Measurements from ENCODE around the gene RAP1GAP.

RAP1GAP gene

DNA sequence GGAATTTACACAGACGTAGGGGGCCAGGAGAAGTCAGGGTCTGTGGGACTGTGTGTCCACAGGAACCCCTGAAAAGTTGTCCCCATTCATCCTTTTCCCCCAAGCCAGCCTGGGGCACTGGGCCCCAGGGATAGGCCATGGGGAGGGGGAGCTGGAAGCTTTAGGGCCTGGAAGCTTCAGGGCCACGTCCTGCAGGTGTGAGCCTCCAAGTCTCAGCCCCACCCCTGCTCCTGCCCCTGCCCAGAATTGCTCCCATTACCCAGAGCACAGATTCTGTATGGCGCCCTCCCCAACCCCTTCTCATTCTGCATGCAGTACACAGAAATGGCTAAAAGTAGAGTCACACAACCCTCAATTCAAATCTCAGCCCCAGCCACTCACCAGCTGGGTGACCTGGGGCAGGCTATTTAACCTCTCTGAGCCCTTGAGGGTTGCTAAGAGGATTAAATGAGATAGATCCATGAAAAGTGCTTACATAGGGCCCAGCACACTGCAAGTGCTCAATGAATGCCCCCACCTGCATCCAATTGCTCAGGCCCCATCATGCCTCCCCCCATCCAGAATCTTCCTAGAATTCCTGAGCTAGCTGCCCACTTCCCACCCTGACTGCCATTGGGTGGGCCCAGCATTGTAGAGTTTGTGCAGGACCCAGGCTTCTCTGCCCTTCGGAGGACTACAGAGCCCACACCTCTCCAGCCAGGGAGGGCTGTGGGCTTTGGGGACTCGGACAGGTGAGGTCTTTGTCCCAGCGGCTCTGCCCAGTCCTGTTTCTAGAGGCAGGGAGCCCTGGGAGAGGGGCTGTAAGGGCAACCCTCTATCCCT, 6.5 kb downstream of the RAP1GAP start:
- no peak for DNase-seq (ENCODE audit: low spot score)

DNA sequence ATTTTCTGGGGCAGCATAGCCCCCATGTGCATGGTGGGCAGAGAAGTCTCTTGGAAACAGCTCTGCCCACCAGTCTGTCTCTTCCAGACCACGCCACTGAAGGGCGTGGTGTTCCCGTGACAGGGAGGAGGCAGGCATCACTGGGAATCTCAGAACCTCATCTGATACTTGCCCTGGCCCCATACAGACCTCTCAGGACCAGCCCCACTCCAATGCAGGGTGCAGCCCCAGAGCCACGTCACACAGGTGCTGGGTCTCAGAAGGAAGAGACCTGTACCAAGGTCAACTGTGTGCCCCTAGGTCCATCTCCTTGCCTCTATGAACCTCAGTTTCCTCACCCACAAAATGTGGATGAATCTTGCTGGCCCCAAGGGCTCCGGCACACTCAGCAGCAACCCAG, 7.3 kb downstream of the RAP1GAP start:
- no peak for DNase-seq (ENCODE audit: low spot score)

DNA sequence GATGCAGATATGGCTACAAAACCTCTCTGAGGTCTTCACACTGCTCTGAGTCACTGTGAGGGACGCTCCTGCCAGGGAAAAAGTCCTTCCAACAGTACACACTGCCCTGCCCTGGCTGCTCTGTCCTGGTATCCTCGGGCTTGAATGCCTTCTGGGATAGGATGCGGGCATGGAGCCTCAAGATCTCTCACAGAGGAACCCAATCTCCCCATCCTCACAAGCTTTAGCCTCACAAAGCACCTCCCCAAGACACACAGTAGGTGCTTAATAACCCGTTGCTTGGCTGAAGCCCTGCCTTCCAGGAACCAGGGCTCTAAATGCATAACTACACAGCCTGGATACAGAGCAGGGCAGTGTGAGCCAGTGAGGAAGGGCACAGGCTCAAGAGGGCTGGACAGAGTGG, 9.2 kb downstream of the RAP1GAP start:
- DNase-seq (ENCODE audit: low spot score), result no peak

DNA sequence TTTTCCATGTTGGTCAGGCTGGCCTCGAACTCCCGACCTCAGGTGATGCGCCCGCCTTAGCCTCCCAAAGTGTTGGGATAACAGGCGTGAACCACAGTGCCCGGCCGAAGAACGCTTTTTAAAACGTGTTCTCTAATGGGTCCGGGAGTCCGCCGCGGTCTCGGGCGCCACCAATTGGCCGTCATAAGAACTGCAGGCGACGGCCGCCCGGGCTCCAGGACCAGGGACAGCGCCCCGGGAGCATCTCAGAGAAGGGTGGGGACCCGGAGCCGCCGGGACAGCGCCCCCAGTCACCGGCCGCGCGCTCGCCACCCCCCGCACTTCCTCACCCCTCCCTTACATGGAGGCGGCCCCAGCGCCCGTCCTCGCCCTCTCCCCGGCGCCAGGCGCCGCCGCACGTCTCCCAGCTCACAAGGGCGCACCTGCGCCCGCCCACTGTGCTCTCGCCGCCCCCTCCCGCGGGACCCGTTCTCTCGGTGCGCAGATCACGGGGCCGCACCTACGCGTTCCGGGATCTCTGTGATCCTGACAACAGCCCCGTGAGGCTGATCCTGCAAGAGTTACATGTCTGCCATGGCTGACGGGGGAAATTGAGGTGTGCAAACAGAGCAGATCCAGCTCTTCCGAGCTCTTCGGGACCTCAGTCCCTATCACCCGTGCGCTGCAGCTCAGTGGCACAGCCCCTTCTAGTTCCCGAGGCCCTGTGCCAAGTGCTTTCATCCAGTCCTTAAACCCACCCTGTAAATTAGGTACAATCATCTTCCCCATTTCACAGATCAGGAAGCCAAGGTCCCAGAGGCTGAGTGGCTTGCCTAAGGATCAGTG, 9.8 kb downstream of the RAP1GAP start:
- DNase-seq (ENCODE audit: low spot score), result peak; percentile 95

DNA sequence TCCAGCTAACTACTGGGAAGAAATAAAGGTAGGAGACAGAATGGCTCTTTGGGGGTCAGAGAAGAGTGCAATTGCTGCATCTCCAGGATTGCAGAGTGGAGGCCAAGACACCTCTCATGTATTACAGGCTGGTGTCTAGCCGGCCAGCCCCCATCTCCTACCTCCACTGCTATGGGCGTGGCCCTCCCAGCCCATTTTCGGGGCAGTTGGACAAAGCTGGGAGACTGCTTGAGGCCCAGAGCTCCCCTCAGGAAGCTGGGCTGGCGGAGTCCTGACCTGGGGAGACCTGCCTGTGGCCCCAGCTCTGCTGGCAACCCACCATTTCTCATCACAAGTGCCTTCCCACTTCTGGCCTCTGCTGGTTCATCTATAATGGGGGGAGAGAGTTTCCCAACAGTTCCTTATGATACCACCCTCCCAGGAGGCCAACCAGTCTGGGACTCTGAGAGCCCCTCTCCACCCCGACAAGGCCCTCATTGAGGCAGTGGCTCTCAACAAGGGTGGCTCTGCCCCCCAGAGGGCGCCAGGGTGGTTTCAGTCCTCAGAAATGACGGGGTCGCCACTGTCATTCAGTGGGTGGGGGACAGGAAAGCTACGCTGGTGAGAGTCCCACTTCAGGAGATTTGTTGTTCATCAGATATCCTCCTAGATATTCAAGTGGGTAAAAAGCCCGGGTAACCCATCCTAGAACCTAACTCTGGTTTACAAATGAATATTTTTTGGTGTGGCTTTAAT, 11.5 kb downstream of the RAP1GAP start:
- no peak for DNase-seq (ENCODE audit: low spot score)

DNA sequence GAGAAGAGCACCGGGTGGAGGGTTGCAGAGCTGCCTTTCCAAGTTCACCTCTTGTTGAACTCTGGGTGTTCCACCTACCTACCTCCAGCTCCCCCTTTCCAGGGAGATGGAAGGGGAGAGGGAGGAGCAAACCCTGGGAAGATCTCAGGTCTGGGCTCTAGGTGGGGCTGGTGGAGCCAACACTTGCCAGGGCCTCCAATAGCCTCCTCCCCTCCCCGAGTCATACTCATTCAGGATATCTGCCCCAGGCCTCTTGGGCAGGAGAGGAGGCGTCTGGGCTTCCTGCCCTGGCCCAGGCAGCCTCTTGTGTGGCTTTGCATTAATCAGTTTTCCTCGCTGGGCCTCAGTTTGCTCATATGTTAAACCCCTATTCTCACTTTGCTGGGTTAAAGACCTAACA, 13.4 kb downstream of the RAP1GAP start:
- peak; percentile 11 for DNase-seq (ENCODE audit: low spot score)

DNA sequence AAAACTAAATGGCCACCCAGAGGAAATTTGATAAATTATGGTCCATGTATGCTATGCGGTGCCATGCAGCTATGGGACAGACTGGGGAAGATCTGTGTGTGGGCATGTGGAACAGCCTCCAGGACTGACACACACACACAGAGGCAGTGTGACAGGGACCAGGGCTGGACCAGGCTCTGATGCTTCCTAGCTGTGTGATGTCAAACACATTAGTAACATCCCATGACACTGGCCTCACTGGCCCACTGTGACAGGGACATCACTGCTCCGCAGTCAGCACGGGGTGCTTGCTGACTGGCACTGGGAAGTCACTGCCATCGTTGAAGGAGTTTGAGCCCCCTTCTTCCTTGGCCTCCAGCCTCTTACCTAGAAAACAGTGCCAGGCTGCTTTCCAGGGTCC, 13.9 kb downstream of the RAP1GAP start:
- DNase-seq (ENCODE audit: low spot score), result no peak

DNA sequence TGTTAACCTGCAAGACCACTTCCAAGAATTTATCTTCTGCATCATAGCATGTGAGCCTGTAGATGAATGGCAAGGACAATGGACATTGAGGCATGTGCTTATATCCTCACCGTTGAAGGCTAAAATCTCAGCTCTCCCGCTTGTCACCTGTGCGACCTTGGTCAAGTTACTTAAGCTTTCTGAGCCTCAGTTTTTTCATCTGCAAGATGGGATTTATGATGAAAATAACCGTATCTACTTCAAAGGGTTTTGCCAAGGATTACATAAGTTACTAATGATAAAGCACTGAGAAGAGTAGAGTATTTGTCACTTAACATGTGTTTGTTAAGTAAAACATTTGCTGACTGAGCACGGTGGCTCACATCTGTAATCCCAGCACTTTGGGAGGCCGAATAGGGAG, 14.9 kb downstream of the RAP1GAP start:
- no peak for DNase-seq (ENCODE audit: low spot score)

DNA sequence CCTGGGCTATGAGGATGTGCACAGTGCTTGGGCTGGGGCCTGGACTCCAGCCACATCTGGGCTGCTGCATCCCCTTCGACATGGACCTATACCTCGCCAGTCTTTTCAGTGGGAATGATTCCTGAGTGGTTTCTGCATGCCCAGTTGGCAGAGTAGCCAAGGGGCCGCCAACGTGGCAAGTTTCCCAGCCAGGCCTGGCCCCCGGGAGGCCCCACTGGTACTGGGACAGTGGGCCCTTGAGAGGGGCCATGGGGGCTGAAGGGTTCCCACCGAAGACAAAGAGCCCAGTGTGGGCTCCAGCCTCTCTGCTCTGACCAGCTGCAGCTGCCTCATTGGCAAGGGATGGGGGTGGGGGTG, 15.4 kb downstream of the RAP1GAP start:
- no peak for DNase-seq (ENCODE audit: low spot score)

DNA sequence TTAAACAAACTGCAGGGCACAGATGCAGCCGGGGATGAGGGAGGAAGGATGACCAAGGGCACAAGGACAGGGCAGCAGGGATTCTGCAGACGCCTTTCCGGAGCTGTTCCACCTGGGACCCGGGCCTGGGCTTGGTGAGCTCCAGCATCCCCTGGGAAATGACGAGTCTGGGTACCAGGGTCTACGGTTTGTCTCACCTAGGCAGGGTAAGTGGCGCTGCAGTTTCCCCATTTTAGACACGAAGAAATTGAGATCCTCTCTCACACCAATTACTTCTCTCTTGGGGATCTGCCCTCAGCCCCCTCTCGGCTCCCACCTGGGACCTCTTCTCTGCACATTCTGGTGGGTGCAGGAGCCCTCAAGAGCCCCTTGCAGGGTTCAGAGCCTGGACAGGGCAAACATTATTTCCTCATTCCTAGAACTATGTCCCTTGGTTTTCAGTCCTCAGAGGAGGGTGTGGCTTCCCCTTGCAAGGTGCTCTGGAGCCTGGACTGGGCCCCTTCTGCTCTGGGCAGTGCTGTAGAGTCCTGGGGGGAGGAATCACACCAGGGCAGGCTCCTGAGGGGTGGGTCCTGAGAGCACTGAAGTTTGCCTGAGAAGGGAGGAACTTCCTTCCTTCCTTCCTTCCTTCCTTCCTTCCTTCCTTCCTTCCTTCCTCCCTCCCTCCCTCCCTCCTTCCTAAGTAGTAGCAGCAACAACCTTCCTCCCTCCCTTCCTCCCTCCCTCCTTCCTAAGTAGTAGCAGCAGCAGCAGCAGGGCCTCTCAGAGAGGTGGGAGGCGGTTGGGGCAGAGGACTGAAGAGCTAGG, 16.0 kb downstream of the RAP1GAP start:
- no peak for DNase-seq (ENCODE audit: low spot score)

DNA sequence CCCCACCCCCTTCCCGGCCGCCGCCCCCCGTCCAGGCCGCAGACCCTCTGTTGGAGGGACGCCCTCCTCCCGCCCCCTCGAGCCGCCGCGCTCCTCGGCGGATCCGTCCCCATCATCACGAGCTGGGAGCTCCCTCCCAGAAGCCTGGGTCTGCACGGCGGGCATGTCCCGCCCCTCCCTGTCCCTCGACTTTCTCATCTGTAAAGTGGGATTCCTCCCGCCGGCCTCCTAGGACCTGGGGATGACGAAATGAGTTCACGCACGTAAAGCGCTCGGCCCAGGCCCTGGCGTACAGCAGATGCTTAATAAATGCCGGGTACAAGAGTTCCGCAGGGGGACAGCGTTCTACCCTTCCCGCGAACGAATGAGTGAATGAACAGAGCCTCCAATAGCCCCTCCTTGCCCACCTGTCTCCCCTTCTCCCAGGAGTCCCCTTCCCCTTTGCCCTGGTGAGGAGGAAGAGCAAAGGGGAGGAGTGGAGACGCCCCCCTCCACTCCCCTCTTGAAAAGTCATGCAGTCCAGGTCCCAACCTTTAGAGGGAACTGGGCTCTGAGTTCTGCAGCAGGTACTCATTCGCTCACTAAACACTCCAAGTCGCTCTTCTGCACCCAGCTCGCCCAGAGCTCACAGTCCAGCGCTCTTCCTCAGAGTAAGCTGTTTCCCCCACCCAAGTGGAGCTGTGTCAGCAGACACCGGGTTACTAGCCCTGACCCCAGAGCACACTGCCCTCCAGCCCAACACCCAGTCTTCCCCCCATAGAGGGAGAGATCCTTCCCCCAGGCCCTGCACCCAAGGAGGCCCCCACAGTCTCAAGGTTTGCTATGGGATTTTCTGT, 16.8 kb downstream of the RAP1GAP start:
- no peak for DNase-seq (ENCODE audit: low spot score)

DNA sequence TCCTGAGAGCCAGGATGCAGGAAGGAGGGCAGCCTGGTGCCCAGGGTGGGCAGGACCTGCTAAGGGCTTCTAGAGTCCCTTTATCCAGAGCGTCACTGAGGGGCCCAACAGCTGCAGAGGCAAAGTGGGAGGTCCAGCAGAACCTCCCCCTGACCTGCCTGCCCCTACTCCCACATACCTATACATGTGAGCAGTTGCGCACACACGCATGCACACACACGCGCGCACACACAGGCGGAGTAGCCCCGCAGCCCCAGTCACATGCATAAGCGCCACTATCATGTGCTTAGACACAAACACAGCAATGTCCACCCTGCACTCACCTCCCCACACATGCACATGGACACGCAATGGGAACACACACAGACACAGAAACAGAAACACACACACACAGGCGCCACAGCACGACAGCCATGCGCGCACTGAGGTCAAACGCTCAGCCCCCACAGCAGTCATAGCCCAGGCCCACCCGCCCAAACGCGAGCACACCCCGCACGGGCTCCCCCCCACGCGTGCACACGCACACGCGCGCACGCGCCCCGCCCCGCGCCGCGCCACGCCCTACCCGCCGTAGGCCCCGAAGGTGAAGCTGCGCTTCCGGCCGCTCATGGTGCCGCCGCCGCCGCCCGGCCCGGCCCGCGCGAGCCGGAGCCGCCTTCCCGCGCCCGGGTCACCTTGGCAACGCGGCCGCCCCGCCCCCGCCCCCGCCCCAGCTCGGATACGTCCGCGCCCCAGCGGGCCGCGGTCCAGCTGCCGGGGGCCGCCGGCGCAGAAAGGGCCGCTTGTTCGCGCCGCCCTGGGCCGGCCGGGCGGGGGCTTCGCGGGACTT, 17.7 kb downstream of the RAP1GAP start:
- peak; percentile 20 for DNase-seq (ENCODE audit: low spot score)

DNA sequence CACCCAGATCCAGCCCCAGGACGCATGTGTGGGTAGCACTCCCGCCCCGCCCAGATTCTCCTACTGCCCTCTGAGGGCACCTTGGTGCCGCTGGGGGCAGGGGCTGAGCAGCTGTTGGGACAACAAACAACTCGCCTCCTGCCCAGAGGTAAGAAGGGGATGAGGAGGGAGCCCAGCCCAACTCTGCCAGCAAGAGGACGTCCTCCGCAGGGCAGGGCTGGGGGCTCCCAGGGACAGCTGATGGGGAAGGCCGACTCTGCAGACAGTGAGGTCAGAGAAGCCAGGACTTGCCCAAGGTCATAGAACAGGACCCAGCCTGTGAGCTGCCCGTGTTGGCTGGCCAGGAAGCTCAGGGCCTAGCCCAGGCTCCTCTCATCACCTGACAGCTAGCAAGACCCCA, 18.8 kb downstream of the RAP1GAP start:
- DNase-seq (ENCODE audit: low spot score), result no peak

DNA sequence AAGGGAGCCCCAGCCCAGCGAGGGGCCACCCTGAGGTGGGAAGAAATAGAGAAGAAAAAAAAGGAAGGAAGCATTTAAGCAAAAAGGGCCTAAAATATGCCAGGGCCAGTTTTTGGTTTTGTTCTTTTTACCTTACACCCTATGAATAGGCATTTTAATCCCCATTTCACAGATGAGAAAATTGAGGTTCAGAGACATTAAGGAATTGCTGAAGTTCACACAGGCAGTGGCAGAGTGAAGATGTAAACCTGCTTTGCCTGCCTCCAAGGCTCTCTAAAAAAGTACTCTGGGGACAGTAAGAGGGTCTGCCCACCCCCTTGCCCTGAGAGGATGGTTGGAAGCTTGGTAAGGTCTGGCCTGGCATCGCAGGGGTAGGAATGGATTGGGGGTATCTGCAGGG, 19.8 kb downstream of the RAP1GAP start:
- no peak for DNase-seq (ENCODE audit: low spot score)

DNA sequence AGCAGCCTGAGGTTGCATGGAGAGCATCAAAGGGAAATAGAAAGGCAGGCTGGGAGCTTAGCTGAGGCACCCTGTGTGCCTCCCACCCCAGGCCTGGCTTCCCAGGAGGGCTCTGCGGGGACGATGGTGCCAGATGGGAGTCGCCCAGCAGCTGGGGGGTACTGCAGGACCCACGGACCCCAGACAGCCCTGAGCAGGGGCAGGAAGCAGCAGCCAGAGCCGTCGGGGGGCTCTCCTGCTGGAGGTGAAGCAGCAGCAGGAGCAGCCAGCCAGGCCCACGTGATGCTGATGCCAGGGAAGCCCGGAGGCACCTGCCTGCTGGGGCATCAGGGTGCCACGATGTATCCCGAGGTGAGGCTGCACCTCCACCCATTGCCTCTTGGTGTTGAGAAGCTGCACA, 20.4 kb downstream of the RAP1GAP start:
- no peak for DNase-seq (ENCODE audit: low spot score)

DNA sequence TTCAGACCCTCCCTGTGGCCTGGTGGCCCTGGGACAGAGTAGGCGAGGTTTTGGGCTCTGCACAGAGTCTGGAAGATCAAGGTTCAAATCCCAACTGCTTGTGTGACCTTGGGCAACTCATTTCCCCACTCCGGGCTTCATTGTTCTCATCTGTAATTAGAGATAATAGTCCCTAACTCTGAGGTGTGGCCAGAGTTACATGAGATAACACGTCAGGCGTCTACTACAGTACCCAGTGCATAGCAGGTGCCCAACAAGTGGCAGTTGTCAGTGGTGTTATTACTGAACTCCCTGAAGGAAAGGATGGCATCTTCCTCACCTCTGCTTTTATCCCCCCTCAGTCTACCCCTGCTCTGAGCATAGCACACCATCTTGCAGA, 20.8 kb downstream of the RAP1GAP start:
- DNase-seq (ENCODE audit: low spot score), result no peak

DNA sequence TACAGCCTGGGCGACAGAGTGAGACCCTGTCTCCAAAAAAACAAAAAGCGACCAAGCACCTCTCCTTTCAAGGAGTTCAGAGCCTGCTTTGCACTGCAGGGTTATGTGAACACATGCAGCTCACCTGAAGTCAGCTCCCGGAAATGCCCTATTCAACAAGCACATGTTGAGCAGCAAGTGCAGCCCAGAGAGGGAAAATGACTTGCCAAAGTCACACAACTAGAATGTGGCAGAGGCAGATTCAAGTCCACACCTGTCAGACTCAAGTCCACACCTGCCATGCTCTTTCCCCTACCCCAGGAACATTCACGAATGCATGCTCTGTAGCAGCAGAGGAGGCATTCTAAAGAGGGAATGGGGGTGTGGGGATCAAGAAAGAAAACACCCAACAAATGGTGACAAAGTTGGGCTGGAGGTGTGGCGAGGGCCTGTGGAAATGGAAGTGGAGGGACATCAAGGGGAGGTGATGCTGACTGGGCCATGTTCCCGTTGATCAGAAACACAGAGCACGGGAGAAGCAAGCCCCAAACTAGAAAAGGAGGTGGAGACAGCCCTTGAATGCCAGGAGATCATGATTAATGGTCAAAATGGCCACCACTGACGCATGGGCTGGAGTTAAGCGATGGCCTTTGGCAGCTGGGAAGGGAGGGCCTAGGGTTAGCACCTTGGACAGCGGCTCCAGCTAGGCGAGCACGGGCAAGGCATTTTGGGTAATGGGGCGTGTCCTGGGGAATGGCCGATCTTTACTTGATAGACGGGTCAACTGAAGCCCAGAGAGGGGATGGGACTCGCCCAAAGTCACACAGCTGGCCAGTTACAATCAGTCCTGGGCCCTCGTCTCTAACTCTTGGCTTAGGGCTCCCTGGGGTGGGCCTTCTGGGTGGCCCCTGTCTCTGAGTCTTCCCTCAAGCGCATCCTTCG, 21.5 kb downstream of the RAP1GAP start:
- peak; percentile 81 for DNase-seq (ENCODE audit: low spot score)

DNA sequence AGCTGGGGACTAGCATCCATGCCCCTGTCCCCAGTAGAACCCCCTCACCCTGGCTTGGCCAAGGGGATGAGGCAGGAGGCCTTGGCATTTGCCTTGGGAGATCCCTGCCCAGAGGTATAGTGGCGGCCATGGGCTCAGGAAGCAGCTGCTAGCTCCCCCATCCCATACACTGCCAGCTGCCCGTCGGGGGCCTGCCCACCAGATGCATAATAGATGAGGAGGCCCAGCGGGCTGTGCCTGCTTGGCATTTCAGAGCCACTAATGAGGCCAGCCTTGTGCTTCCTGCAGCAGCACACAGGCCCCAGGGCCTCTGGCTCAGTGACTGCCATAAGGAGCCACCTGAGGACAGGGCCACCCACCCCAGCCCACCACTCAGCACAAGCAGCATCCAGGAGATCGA, 23.6 kb downstream of the RAP1GAP start:
- DNase-seq (ENCODE audit: low spot score), result no peak

DNA sequence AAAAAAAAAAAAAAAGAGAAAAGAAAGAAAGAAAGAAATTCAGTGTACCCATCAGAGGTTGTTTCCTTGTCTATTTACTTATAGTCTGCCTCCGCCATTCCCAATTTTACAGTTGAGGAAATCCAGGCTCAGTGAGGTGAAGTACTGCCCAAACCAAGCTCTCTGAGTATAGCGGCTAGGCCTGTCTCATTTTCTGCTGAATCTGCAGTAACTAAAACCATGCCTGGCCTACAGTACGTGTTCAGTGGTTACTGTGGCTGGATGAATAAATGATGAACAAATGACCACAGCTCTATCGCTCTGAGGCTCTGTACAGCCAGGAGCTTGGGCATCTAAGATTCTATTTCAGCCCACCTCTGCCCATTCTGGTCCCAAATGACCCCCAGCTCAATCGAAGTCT, 24.3 kb downstream of the RAP1GAP start:
- DNase-seq (ENCODE audit: low spot score), result no peak
